Caco-2 (cell line): ENCODE measurements around the gene COL4A2. TPM values are rescaled to one million over a fixed set of nuclear protein-coding genes. Genes with fewer than 3 reads are reported as not detected.

ENCODE experiments used
- BruUV-seq: library from RNA; stranded (reverse); fragments of 400-500 nt; replicated peaks from 2 replicates; lab custom pipeline; 2021; lab: Mats Ljungman, UMichigan
- CTCF ChIA-PET: fragments of 300-600 bp; sonication (Branson Sonifier 250); formaldehyde crosslinking; loops from one replicate; lab custom pipeline; 2022; ENCODE audit warnings: antibody characterized with exemption; lab: Charles Lee
- POLR2A ChIA-PET: fragments of 300-600 bp; sonication (Branson Sonifier 250); formaldehyde crosslinking; loops from one replicate; lab custom pipeline; 2022; ENCODE audit warnings: antibody characterized with exemption; lab: Charles Lee
- DNase-seq, 2 experiments: peaks; one replicate each; pipeline versions ENCODE4 v3.0.0 to v3.0.0-alpha.2; 2020 to 2022
- H3K27me3 ChIP-seq: replicated peaks from 2 replicates; pipeline ENCODE4 v1.6.0; 2011; ENCODE audit warnings: low read length; ENCODE audit not compliant: control insufficient read depth, insufficient read depth
- H3K36me3 ChIP-seq: 2 replicates; pipeline ENCODE4 v1.5.1; 2011; ENCODE audit warnings: low read length; ENCODE audit not compliant: control insufficient read depth, insufficient read depth
- H3K4me1 ChIP-seq: fragments of 250-450 bp; sonication (Bioruptor Pico); 2 replicates; pipeline ENCODE4 v1.5.1; 2020; ENCODE audit warnings: mild to moderate bottlenecking
- H3K4me3 ChIP-seq: 2 replicates; pipeline ENCODE4 v1.5.1; 2011; ENCODE audit warnings: low read depth, mild to moderate bottlenecking, control low read depth, low read length
- H3K9me3 ChIP-seq: fragments of 250-450 bp; sonication (Bioruptor Pico); 2 replicates; pipeline ENCODE4 v1.5.1; 2020; ENCODE audit warnings: mild to moderate bottlenecking, moderate library complexity
- H3K27ac Mint-ChIP-seq: one replicate; pipeline ENCODE4 v1.8.0; 2022; ENCODE audit warnings: mixed read lengths; ENCODE audit not compliant: unreplicated experiment
- H3K27me3 Mint-ChIP-seq: one replicate; pipeline ENCODE4 v1.8.0; 2022; ENCODE audit warnings: mixed read lengths; ENCODE audit not compliant: insufficient read depth, unreplicated experiment
- H3K36me3 Mint-ChIP-seq: one replicate; pipeline ENCODE4 v1.8.0; 2022; ENCODE audit warnings: mild to moderate bottlenecking, mixed read lengths; ENCODE audit not compliant: insufficient read depth, unreplicated experiment
- H3K4me1 Mint-ChIP-seq: one replicate; pipeline ENCODE4 v1.8.0; 2022; ENCODE audit warnings: low read depth, mixed read lengths; ENCODE audit not compliant: unreplicated experiment
- H3K4me3 Mint-ChIP-seq: one replicate; pipeline ENCODE4 v1.8.0; 2022; ENCODE audit warnings: mild to moderate bottlenecking, moderate library complexity, mixed read lengths; ENCODE audit not compliant: unreplicated experiment
- H3K9me3 Mint-ChIP-seq: one replicate; pipeline ENCODE4 v1.8.0; 2022; ENCODE audit warnings: mixed read lengths; ENCODE audit not compliant: unreplicated experiment
- CTCF ChIP-seq, 2 experiments: fragments of 200-600 bp in 1 of 2; IDR thresholded peaks; 1 replicate in 1 of 2; 2 replicates in 1 of 2; pipeline versions ENCODE4 v1.5.1 to v1.8.0; 2011 to 2022; ENCODE audit warnings: antibody characterized with exemption in 1 of 2, control low read depth in 1 of 2, inconsistent platforms in 1 of 2, low read depth in 1 of 2, low read length in 1 of 2, mild to moderate bottlenecking in 1 of 2, moderate library complexity in 1 of 2; ENCODE audit not compliant: insufficient read depth in 1 of 2, severe bottlenecking in 1 of 2, unreplicated experiment in 1 of 2
- intact Hi-C: fragments of 100-400 bp; cut with micrococcal nuclease; formaldehyde crosslinking; loops from one replicate; pipeline ENCODE4 v1.10.0; 2022; ENCODE audit not compliant: unreplicated experiment
- total RNA-seq: library from RNA; stranded (reverse); gene quantifications from 2 replicates; pipeline ENCODE4 v1.2.3, GENCODE V29; 2022

Gene COL4A2
- total RNA-seq, 1 experiment from 2014 or later: 19.2 TPM

DNA sequence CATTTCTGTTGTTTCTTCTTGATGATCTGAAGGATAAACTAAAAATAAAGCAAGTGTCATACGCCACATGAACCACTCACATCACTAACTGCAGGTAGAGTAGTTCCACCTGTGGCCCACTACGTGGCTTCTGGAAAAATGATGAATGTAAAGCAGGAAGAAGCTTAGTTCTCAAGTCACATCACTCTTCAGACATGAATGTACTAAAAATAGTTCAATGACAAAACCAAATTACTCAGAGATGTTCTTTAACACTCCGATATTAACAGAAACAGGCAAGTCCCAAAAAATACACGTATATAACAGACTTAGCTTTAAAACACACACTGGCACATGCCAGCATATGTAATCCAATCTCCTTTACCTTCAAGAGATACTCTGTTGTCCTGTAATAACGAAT is 232.8 kb downstream of the COL4A2 start:
- H3K36me3 ChIP-seq: peaks cover 5% of the 10 kb centered on the region
- H3K4me1 ChIP-seq: peaks cover 17% of the 10 kb centered on the region
- BruUV-seq: no TSS peak
- H3K27me3 ChIP-seq: no peaks in the 10 kb centered on the region
- no peak overlapping the region for H3K4me3 ChIP-seq
- no peak for DNase-seq
- no peak for TF ChIP-seq CTCF (IDR thresholded peaks at IDR 0.05; ENCODE audit: insufficient read depth in 1 of 2, low read depth in 1 of 2, low read length in 1 of 2, severe bottlenecking in 1 of 2, unreplicated experiment in 1 of 2)
- intact Hi-C loops: loop anchor here (2.0 kb wide), 1 partner anchor 21 kb away; the partner anchor contains the start of gene RAB20
- Mint-ChIP-seq H3K4me1 (peaks cover 29% of the 10 kb centered on the region), H3K9me3 (no peaks in the 10 kb centered on the region), H3K4me3 (no peak overlapping the region), H3K27me3 (no peaks in the 10 kb centered on the region), H3K27ac (no peak overlapping the region), H3K36me3 (peaks cover 66% of the 10 kb centered on the region)
- CTCF ChIA-PET: interaction anchor here (1.3 kb wide), 1 partner anchor 84 kb away, joined by 3 read pairs; no protein-coding TSS in a partner anchor
- POLR2A ChIA-PET: no interaction called here
- H3K9me3 ChIP-seq: peaks cover 7% of the 10 kb centered on the region; the same call in 1 of the 2 replicates

- H3K27ac Mint-ChIP-seq: peak overlapping the region; percentile 63
- peaks cover 17% of the 10 kb centered on the region for H3K4me1 ChIP-seq
- no TSS peak for BruUV-seq
Measured at GRCh38 chr13:110540871-110541525, 233.9 kb downstream of the COL4A2 start.

More at GRCh38 chr13:110540871-110541525, 233.9 kb downstream of the COL4A2 start:
- Mint-ChIP-seq H3K4me3 (peak overlapping the region; percentile 7), H3K4me1 (peaks cover 29% of the 10 kb centered on the region), H3K36me3 (peaks cover 70% of the 10 kb centered on the region), H3K27me3 (no peaks in the 10 kb centered on the region), H3K9me3 (no peaks in the 10 kb centered on the region)
- Histone ChIP-seq H3K9me3 (peaks cover 7% of the 10 kb centered on the region; the same call in 1 of the 2 replicates), H3K4me3 (no peak overlapping the region), H3K36me3 (peaks cover 5% of the 10 kb centered on the region), H3K27me3 (no peaks in the 10 kb centered on the region)
- ChIA-PET CTCF (interaction anchor here (0.6 to 1.6 kb wide), 4 partner anchors 19 to 267 kb away, joined by 3 read pairs; no protein-coding TSS in a partner anchor), POLR2A (interaction anchor here (0.6 to 1.9 kb wide), 3 partner anchors 20 to 99 kb away, joined by 3 to 9 read pairs (median 4); partner anchors contain the start of gene RAB20)
- TF ChIP-seq CTCF (IDR thresholded peaks at IDR 0.05; ENCODE audit: insufficient read depth in 1 of 2, low read depth in 1 of 2, low read length in 1 of 2, severe bottlenecking in 1 of 2, unreplicated experiment in 1 of 2): no peak
- no peak for DNase-seq
- intact Hi-C loops: loop anchor here (2.0 kb wide), 1 partner anchor 20 kb away; the partner anchor contains the start of gene RAB20
